NCI-H1436 treated with DMSO at 0.1 percent for 48 hours (cell line): ENCODE measurements around the gene ANKRD52.

Source experiments
- DNase-seq: peaks from one replicate; lab custom pipeline; 2025; lab: John Stamatoyannopoulos, UW

The ANKRD52 gene

DNA sequence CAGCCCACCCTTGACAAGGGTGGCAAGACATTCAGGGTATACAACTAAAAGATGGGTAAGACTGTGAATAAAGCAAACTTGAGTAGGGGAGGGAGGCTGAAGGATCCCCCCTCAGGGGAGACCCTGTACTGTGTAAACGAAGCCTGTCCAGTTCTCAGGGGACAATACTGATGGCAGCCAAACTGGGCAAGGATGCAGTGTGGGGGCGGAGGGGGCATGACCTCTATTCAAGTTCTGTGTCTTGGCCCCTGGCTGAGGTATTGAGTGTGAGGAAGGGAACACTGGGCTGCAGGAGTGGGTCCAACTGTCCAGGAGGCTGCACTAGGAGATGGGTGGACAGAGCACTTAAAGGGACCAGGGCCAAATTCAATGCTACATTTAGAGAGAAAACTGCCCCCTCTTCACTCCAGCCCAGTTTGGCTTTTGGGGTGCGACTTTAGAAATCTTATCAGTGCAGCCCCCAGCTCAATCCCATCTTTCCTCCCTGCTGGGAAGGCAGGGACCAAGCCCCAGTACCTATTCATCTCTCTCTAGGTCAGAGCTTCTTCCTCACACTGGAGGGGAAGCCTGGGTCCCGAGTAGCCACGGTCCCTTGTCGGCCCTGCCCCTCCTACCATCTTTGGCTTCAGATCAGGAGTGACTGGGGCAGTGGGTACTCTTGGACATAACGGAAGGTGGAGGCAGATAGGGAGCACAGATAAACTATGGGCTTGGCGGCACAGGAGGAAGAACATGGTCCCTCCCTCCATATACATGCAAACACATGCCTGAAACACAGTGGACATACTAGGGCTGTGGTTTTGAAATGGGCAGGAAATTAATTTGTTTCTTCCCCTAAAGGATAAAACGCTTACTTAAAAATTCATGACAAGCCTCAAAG, 16.5 kb downstream of the ANKRD52 start:
- no peak for DNase-seq

GRCh38 chr12:56237552-56237951, 20.6 kb downstream of the ANKRD52 start:
- no peak for DNase-seq

- DNase-seq = no peak
These were observed 21.2 kb downstream of the ANKRD52 start for GRCh38 chr12:56236985-56237384.

DNA sequence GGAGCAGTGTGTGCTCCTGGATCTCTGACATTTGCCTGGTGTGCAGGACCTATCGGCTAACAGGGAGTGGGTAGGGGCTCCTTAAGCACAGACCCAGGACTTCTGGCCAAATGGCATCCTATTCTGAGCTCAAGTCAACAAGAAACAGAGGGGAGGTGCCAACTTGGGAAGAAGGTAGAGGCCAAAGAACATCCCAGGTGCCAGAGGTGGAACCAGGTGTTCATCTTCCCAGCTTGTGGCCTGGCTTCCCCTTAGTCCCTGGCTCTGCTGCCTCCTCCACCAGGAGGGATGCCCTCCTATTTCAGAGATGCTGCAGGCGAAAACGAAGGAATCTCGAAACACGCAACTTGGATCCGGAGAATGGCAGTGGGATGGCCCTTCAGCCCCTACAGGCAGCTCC, 22.1 kb downstream of the ANKRD52 start:
- DNase-seq = no peak

- DNase-seq = no peak
These were observed 23.3 kb downstream of the ANKRD52 start for GRCh38 chr12:56234746-56235436.

- DNase-seq = no peak
These were observed 27.0 kb downstream of the ANKRD52 start for GRCh38 chr12:56231184-56231582.

- no peak for DNase-seq
These were observed 27.6 kb downstream of the ANKRD52 start for GRCh38 chr12:56230432-56231183.

- no peak for DNase-seq
These were observed 28.2 kb downstream of the ANKRD52 start, which contains the start of gene SLC39A5 for GRCh38 chr12:56229916-56230431. Gene SLC39A5 (plus strand): TSS chr12:56230051. CDS start chr12:56231275, 1,224 bp downstream.

DNA sequence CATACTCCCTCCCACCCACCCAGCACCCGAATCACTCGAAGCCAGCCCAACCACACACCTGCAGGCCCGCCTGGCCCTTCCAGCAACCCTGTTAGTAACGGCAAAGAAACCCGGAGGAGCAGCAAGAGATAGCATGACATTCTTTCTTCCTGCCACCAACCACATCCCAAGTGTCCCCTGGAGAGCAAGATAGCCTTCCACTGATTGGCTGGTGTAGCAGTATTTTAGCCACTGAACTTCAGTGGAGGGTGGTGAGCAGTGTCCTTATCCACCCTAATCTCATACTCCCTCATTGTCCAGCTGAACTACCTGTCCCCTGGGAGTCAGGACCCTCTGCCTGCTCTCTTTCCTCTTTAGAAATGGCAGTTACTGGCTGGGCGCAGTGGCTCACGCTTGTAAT, 29.1 kb downstream of the ANKRD52 start:
- no peak for DNase-seq

DNA sequence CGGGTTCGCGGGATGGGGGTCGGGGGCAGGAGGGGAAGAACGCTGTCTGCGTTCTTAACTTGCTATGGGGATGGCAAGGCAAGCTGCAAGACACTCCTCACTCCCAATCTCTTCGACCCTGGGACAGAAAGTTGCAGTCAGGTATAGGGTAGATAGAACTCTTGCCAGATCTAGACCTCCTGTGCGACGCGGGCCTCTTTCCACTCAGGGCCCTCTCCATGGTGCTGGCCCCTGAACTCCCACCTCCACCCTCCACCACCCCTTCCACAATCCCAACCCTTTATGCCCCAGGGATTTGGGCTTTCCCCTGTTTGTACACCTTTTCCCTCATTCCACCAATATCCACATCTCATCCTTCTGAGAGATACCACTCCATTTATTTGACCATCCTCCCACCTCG, 33.2 kb downstream of the ANKRD52 start:
- no peak for DNase-seq

- DNase-seq = peak; percentile 88
These were observed 34.0 kb downstream of the ANKRD52 start, which contains the start of gene NABP2 for GRCh38 chr12:56224102-56224701. Gene NABP2 (plus strand): TSS chr12:56224342. CDS start chr12:56224857, 515 bp downstream.

GRCh38 chr12:56223571-56224101, 34.5 kb downstream of the ANKRD52 start:
- DNase-seq = no peak

DNA sequence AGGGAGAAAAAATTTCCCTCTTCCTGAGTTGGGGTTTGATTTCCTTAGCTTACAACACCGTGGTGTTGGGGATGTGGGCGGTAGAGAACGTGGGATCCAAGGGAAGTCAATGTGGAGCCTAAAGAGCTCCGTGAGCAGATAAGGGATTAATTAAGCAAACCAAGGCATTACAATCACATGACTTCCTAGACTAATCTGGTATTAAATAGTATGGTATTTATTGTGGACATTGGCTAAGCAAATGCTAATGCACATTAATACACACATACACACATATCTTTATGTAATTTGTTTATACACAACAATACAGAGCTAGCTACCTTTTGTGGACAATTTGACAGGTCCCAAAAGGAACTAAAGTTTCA, 35.7 kb downstream of the ANKRD52 start:
- no peak for DNase-seq

DNA sequence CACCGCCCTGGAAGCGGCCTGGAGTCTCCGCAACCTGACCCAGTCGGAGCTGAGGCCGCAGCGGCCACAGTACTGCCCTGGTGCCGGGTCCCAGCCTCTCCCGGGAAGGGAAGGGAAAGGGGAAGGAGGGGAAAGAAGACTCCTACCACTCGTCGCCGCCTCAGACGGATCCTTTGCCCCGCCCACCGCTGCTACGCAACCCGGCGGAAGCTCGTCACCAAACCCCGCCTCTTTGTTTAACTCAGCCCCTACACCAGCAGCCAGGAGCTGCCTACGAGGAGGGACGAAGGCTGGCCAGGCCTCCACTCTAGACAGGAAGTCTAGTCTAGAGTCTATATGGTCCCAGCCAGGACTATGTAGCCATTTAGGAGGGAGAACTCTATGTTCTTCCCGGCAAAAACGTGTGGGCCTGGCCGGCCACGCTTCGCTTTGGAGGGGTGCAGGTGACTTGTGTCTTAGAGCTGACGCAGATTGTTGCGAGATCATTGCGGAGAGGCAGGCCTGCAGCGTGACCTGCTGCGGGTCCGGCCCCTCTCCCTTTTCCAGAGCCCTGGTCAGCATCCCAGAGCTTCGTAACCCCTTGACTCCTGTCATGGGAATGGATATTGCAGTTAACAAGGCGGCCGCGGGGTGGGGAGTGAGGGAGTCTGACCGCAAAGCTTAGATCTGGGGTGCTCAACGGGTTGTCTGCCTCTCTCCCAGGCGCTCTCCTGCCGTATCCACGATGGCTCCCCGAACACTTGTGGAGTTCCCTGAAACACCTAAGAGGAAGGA, 36.2 kb downstream of the ANKRD52 start, which contains the start of gene RNF41:
RNF41 (minus strand) TSS at position 166 of the 774 bp plus-strand sequence. CDS start 7,875 bp downstream, outside the sequence.
- DNase-seq = peak; percentile 61

GRCh38 chr12:56221232-56221756, 36.9 kb downstream of the ANKRD52 start:
- DNase-seq = no peak

DNA sequence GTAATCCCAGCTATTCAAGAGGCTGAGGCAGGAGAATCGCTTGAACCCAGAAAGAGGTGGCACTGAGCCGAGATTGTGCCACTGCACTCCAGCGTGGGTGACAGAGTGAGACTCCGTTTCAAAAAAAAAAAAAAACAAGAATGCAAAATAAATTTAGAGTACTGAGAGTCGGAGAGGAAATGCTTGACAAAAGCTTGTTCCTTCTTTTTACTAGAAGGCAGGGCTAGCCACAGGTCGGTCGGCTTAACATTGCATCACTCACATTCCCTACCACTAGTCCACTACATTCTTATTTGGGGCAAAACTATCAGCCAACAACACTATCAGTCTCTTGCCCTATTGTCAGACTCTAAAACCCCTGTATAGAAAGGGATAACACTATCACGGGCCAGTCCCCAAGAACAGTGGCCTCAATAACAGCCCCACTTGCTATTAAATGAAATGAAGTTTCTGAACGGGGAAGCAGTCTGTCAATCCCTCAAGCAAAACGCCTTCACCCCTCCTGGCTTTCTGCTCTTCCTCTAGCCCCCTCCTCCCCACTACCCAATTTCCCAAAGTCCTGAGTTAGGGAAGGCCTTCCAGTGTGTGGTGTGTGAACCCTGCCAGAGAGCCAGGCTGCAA, 37.5 kb downstream of the ANKRD52 start:
- DNase-seq = no peak

DNA sequence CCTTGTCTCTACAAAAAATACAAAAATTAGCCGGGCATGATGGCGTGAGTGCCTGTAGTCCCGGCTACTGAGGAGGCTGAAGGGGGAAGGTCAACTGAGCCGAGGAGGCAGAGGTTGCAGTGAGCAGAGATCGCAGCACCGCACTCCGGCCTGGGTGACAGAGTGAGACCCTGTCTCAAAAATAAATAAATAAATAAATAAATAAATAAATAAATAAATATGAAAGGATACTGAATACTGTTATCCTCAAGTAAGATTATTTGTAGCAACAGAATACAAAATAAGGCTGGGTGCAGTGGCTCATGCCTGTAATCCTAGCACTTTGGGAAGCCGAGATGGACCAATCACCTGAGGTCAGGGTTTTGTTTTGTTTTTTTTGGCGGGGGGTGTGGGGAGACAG, 38.3 kb downstream of the ANKRD52 start:
- DNase-seq = no peak

DNA sequence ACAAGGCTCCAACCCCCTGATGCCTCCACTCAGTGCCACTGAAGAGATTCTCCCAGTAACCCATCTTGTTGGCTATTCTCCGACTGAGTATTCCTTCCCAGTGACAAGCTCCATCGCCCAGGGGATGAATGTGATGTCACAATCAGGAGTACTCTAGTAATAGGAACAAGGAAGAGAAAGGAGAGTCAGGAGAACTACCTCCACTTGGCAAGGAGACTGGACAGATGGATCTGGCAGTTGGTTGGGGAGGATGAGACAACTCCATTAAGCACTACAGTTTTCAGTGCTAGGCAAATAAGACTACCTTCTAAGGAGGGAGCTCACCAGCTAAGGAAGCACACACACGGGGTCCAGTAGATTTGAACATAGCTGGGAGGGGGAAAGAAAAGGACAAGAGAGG, 41.7 kb downstream of the ANKRD52 start:
- DNase-seq = no peak

- DNase-seq = no peak
These were observed 44.3 kb downstream of the ANKRD52 start for GRCh38 chr12:56213878-56214277.

- DNase-seq = no peak
These were observed 45.8 kb downstream of the ANKRD52 start for GRCh38 chr12:56212361-56212760.
